ENCODE data around the gene PSMD1.

Gene PSMD1

GRCh38 chr2:231161252-231161839 is 104.7 kb downstream of the PSMD1 start:
- Histone ChIP-seq H3K27ac (ENCODE audit: low read depth, low read length) (no peak overlapping the region), H3K9me3 (ENCODE audit: control insufficient read depth, insufficient read depth, low read depth, low read length) (no peaks in the 10 kb centered on the region), H3K9ac (ENCODE audit: low read length) (no peak overlapping the region), H3K27me3 (ENCODE audit: control insufficient read depth, insufficient read depth, low read length) (no peaks in the 10 kb centered on the region), H3K36me3 (ENCODE audit: control insufficient read depth, insufficient read depth, low read length) (peaks cover 54% of the 10 kb centered on the region), H3K4me1 (ENCODE audit: control insufficient read depth, insufficient read depth, low read length) (peaks cover 3% of the 10 kb centered on the region; the same call in 1 of the 2 replicates), H3K4me3 (ENCODE audit: low read depth, low read length) (no peak overlapping the region)

DNA sequence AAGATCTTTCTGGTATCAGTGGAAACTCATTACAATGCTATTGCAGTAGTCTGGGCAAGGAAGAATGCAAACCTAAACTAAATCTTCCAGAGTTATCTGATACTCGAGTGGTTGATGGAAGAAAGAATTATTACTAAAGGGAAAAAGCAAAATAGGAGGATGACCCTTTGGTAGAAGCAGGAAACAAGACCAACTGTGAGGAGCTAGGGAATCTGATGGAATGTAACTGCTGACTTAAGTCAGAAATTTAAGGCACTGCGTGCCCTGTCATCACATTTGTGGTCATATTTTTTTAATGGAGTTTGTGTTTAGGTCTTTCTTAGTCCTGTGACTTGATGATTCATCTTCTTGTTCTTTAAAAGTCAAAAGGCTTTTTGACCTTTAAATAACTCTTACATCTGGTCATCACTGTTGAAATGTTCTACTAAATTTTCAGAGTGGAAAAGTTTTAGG is 105.2 kb downstream of the PSMD1 start:
- H3K9me3 ChIP-seq (ENCODE audit: control insufficient read depth, insufficient read depth, low read depth, low read length): no peaks in the 10 kb centered on the region
- H3K4me1 ChIP-seq (ENCODE audit: control insufficient read depth, insufficient read depth, low read length): peaks cover 3% of the 10 kb centered on the region; the same call in 1 of the 2 replicates
- H3K4me3 ChIP-seq (ENCODE audit: low read depth, low read length): no peak overlapping the region
- H3K27me3 ChIP-seq (ENCODE audit: control insufficient read depth, insufficient read depth, low read length): no peaks in the 10 kb centered on the region
- H3K36me3 ChIP-seq (ENCODE audit: control insufficient read depth, insufficient read depth, low read length): peaks cover 57% of the 10 kb centered on the region
- no peak overlapping the region for H3K9ac ChIP-seq (ENCODE audit: low read length)
- no peak overlapping the region for H3K27ac ChIP-seq (ENCODE audit: low read depth, low read length)

GRCh38 chr2:231163011-231163410 is 106.3 kb downstream of the PSMD1 start:
- H3K4me1 ChIP-seq (ENCODE audit: control insufficient read depth, insufficient read depth, low read length): peaks cover 3% of the 10 kb centered on the region; the same call in 1 of the 2 replicates
- no peak overlapping the region for H3K9ac ChIP-seq (ENCODE audit: low read length)
- no peak overlapping the region for H3K27ac ChIP-seq (ENCODE audit: low read depth, low read length)
- no peak overlapping the region for H3K4me3 ChIP-seq (ENCODE audit: low read depth, low read length)
- H3K27me3 ChIP-seq (ENCODE audit: control insufficient read depth, insufficient read depth, low read length): no peaks in the 10 kb centered on the region
- H3K9me3 ChIP-seq (ENCODE audit: control insufficient read depth, insufficient read depth, low read depth, low read length): no peaks in the 10 kb centered on the region
- H3K36me3 ChIP-seq (ENCODE audit: control insufficient read depth, insufficient read depth, low read length): peaks cover 67% of the 10 kb centered on the region

- peaks cover 68% of the 10 kb centered on the region for H3K36me3 ChIP-seq (ENCODE audit: control insufficient read depth, insufficient read depth, low read length)
- no peak overlapping the region for H3K27ac ChIP-seq (ENCODE audit: low read depth, low read length)
- H3K27me3 ChIP-seq (ENCODE audit: control insufficient read depth, insufficient read depth, low read length): no peaks in the 10 kb centered on the region
- H3K4me3 ChIP-seq (ENCODE audit: low read depth, low read length): no peak overlapping the region
- H3K9ac ChIP-seq (ENCODE audit: low read length): no peak overlapping the region
- H3K4me1 ChIP-seq (ENCODE audit: control insufficient read depth, insufficient read depth, low read length): peaks cover 3% of the 10 kb centered on the region; the same call in 1 of the 2 replicates
- no peaks in the 10 kb centered on the region for H3K9me3 ChIP-seq (ENCODE audit: control insufficient read depth, insufficient read depth, low read depth, low read length)
These were observed 106.9 kb downstream of the PSMD1 start for GRCh38 chr2:231163414-231164095.

DNA sequence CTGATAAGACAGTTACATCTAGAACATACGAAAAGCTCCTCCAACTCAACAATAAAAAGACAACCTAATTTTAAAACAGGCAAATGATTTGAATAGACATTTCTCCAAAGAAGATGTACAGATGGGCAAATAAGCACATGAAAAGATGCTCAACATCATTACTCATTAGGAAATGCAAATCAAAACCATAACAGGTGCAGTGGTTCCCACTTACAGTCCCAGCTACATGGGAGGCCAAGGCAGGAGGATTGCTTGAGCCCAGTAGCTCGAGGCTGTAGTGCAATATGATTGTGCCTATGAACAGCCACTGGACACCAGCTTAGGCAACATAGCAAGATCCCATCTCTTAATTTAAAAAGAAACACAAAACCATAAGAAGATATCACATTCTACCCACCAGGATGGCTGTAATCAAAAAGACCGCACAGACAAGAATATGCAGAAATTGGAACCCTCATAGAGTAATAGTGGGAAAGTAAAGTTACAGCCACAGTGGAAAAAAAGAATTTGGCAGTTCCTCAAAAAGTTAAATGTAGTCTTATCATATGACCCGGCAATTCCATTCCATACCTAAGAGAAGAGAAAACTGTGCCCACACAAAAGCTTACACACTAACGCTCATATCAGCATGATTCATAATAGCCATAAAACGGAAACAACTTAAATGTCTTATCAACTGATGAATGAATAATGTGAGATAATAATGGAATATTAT is 111.2 kb downstream of the PSMD1 start:
- Histone ChIP-seq H3K27ac (ENCODE audit: low read depth, low read length) (no peak overlapping the region), H3K9me3 (ENCODE audit: control insufficient read depth, insufficient read depth, low read depth, low read length) (no peaks in the 10 kb centered on the region), H3K27me3 (ENCODE audit: control insufficient read depth, insufficient read depth, low read length) (no peaks in the 10 kb centered on the region), H3K4me3 (ENCODE audit: low read depth, low read length) (no peak overlapping the region), H3K36me3 (ENCODE audit: control insufficient read depth, insufficient read depth, low read length) (peaks cover 89% of the 10 kb centered on the region), H3K9ac (ENCODE audit: low read length) (no peak overlapping the region), H3K4me1 (ENCODE audit: control insufficient read depth, insufficient read depth, low read length) (no peaks in the 10 kb centered on the region; the same call in 1 of the 2 replicates)

DNA sequence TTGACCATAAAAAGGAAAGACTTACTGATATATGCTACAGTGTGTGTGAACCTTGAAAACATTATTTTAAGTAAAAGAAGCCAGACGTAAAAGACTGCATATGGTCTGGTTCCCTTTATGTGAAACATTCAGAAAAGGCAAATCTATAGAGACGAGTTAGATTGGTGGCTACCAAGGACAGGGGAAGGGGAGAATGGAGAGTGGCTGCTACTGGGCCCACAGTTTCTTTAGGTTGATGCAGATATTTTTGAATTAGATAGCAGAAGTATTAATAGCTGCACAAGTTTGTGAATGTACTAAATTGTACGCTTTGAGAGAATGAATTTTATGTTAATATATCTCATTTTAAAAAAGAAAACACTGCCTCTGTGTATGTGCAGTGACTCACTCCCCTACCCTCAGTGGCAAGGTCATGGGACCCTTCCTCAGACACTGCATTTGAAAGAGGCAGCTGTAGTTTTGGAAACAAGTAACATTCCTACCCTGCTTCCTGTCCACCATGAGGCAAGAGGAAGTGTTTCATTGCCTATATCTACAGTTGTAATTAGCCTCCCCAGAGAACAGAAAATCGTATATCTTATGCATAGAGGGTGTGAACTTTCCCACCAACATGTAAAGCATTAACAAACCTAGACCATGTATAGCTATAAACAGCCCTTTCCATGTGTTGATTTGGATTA is 111.9 kb downstream of the PSMD1 start:
- no peak overlapping the region for H3K9ac ChIP-seq (ENCODE audit: low read length)
- no peaks in the 10 kb centered on the region for H3K27me3 ChIP-seq (ENCODE audit: control insufficient read depth, insufficient read depth, low read length)
- H3K36me3 ChIP-seq (ENCODE audit: control insufficient read depth, insufficient read depth, low read length): peaks cover 89% of the 10 kb centered on the region
- no peaks in the 10 kb centered on the region for H3K4me1 ChIP-seq (ENCODE audit: control insufficient read depth, insufficient read depth, low read length)
- H3K27ac ChIP-seq (ENCODE audit: low read depth, low read length): no peak overlapping the region
- no peaks in the 10 kb centered on the region for H3K9me3 ChIP-seq (ENCODE audit: control insufficient read depth, insufficient read depth, low read depth, low read length)
- H3K4me3 ChIP-seq (ENCODE audit: low read depth, low read length): no peak overlapping the region

- no peak overlapping the region for H3K27ac ChIP-seq (ENCODE audit: low read depth, low read length)
- no peaks in the 10 kb centered on the region for H3K9me3 ChIP-seq (ENCODE audit: control insufficient read depth, insufficient read depth, low read depth, low read length)
- no peaks in the 10 kb centered on the region for H3K27me3 ChIP-seq (ENCODE audit: control insufficient read depth, insufficient read depth, low read length)
- no peak overlapping the region for H3K4me3 ChIP-seq (ENCODE audit: low read depth, low read length)
- no peaks in the 10 kb centered on the region for H3K4me1 ChIP-seq (ENCODE audit: control insufficient read depth, insufficient read depth, low read length)
- H3K9ac ChIP-seq (ENCODE audit: low read length): no peak overlapping the region
- H3K36me3 ChIP-seq (ENCODE audit: control insufficient read depth, insufficient read depth, low read length): peaks cover 84% of the 10 kb centered on the region
These were observed 112.8 kb downstream of the PSMD1 start for GRCh38 chr2:231169488-231169887.

DNA sequence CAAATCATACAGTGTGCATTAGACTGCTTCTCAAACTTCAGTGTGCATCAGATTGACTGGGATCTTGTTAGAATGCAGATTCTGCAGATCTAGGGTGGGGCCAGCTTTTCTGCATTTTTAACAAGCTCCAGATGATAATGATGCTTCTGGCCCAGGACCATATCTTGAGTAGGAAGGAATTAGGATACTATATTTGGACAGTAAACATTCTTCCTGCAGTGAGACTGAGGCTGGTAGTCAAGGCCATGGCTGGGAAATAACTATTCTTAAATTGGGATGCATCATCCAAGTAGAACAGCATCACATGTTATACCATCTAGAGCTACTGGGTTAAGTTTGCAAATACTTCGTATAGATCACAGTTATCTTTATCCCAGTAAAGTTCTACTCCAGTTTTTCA is 113.4 kb downstream of the PSMD1 start:
- Histone ChIP-seq H3K4me1 (ENCODE audit: control insufficient read depth, insufficient read depth, low read length) (no peaks in the 10 kb centered on the region), H3K27me3 (ENCODE audit: control insufficient read depth, insufficient read depth, low read length) (no peaks in the 10 kb centered on the region), H3K27ac (ENCODE audit: low read depth, low read length) (no peak overlapping the region), H3K4me3 (ENCODE audit: low read depth, low read length) (no peak overlapping the region), H3K9ac (ENCODE audit: low read length) (no peak overlapping the region), H3K9me3 (ENCODE audit: control insufficient read depth, insufficient read depth, low read depth, low read length) (no peaks in the 10 kb centered on the region), H3K36me3 (ENCODE audit: control insufficient read depth, insufficient read depth, low read length) (peaks cover 82% of the 10 kb centered on the region)

DNA sequence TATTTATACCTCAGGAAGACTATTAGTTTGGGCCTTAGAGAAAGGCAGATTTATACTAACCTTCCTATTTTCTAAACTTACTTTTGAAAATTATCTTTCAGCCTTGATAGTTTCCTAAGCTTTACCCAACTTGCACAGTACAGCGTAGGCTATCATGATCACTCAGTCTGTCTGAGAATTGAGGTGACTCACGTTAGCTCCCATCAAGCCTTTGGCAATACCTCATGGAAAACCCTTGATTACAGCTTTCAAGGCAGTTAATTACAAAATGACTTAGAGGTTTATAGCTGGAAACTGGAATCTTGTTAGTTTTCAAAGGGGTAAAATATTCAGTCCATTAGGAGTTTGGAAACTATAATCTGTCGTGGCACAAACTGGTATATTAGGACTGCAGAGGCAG is 115.4 kb downstream of the PSMD1 start:
- H3K36me3 ChIP-seq (ENCODE audit: control insufficient read depth, insufficient read depth, low read length): peaks cover 65% of the 10 kb centered on the region

DNA sequence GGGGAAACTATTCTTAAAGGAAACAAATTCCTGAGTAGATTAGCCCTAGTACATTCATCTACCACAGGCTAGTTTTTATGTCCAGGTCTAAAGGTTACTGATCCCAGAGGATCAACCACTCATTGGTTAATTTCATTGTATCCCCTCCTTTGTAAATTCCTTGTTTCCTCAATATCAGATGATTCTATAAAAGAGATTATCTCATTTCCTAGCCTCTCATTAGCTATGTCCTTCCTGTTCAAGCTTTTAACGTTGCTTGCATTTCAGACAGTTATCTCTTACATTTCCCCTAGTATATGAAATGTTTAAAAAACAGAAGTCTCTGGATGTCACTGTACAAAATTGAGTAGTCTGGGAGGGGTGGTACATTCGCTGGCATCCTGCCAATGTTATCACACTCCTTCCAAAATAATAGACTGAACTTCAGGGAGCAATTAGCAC is 117.6 kb downstream of the PSMD1 start:
- peaks cover 45% of the 10 kb centered on the region for H3K36me3 ChIP-seq (ENCODE audit: control insufficient read depth, insufficient read depth, low read length)
- no peaks in the 10 kb centered on the region for H3K9me3 ChIP-seq (ENCODE audit: control insufficient read depth, insufficient read depth, low read depth, low read length)
- no peak overlapping the region for H3K9ac ChIP-seq (ENCODE audit: low read length)
- no peak overlapping the region for H3K4me3 ChIP-seq (ENCODE audit: low read depth, low read length)
- no peaks in the 10 kb centered on the region for H3K27me3 ChIP-seq (ENCODE audit: control insufficient read depth, insufficient read depth, low read length)
- H3K27ac ChIP-seq (ENCODE audit: low read depth, low read length): no peak overlapping the region
- no peaks in the 10 kb centered on the region for H3K4me1 ChIP-seq (ENCODE audit: control insufficient read depth, insufficient read depth, low read length)

More for the DNA sequence above, 115.4 kb downstream of the PSMD1 start:
- no peaks in the 10 kb centered on the region for H3K9me3 ChIP-seq (ENCODE audit: control insufficient read depth, insufficient read depth, low read depth, low read length)
- no peaks in the 10 kb centered on the region for H3K4me1 ChIP-seq (ENCODE audit: control insufficient read depth, insufficient read depth, low read length)
- H3K4me3 ChIP-seq (ENCODE audit: low read depth, low read length): no peak overlapping the region
- no peaks in the 10 kb centered on the region for H3K27me3 ChIP-seq (ENCODE audit: control insufficient read depth, insufficient read depth, low read length)
- no peak overlapping the region for H3K9ac ChIP-seq (ENCODE audit: low read length)
- H3K27ac ChIP-seq (ENCODE audit: low read depth, low read length): no peak overlapping the region
